C1 segment of cervical spinal cord (tissue), 14 donors: Measurements from ENCODE around the gene GABRP.
"Not testable (repeated sequence)": the region's sequence is repeated elsewhere in the genome, so short reads cannot be mapped to it uniquely, and the experiment has no call there.

Source experiments
- DNase-seq, 14 donors: peaks; one replicate each; lab custom pipeline; 2025; lab: John Stamatoyannopoulos, UW

GABRP gene, protein sequence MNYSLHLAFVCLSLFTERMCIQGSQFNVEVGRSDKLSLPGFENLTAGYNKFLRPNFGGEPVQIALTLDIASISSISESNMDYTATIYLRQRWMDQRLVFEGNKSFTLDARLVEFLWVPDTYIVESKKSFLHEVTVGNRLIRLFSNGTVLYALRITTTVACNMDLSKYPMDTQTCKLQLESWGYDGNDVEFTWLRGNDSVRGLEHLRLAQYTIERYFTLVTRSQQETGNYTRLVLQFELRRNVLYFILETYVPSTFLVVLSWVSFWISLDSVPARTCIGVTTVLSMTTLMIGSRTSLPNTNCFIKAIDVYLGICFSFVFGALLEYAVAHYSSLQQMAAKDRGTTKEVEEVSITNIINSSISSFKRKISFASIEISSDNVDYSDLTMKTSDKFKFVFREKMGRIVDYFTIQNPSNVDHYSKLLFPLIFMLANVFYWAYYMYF

DNA sequence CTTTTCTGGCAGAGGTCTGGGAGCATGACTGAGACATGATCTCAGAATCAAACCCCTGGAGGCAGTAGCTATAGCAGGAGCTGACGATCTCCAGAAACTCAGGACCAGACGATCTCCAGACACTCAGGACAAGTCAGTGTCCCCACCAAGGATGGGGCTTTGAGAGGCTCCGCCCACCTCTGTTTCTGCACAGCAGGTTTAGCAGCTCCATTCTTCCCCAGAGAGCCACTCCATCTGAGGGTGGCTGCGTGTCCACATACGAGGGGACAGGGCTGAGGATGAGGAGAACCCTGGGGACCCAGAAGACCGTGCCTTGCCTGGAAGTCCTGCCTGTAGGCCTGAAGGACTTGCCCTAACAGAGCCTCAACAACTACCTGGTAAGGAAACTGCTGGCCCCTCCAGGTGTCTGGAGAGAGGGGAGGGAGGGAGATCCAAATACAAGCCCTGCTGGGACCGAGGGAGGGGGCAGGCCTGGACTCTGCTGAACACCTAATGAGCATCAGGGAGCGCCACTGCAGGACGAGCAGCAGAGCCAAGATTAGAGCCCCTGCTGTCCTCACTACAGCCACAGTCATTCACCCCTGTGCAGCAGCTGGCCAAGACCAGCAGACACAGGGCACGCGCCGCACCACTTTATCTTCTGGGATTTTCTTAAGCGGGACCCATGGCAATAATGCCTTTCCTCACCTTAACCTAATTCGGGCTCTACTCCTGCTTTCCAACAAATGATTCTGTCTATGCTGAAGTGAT is at the start of gene GABRP:
Gene GABRP, plus strand, starts transcription at position 228 of the 750 bp plus-strand sequence. CDS start 4,891 bp downstream, outside the sequence.
- DNase-seq, result no peak

DNA sequence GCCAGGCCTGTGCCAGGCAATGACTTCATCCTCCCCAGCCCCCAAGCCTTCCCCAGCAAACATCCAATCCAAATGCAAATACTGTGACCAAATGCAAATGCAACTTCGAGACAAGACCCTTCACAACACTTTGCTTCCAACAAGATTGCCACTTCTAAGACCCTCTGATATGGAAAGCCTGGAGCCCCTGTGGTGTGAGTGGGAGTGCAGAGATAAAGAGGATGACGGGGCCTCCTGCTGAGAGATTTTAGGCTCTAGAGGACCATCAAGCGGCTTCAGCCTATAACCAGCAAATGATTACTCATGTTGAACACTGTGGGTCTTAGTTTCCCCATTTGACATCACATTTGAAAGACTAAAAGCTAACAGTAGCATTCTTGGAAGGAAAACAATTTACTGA is 46.6 kb upstream of the GABRP start:
- DNase-seq, result no peak

DNA sequence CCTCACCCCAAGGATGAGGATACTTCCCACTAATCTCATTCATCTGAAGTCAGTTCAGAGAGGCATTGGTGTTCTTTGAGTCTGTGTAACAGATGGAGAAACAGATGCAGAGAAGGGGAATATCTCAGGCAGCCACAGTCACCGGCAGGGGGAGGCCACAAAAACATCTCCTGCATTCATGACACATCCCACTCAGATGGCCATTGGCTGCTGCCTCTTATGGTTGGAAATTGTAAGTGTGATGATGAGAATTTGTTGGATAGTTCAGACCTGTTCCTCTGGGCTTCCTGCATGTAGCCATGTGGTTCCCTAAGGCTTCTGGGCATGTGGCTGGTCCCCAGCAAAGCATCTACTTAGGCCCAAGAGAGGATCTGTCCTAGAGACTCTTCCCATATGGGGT is 45.9 kb upstream of the GABRP start:
- DNase-seq, result no peak

DNA sequence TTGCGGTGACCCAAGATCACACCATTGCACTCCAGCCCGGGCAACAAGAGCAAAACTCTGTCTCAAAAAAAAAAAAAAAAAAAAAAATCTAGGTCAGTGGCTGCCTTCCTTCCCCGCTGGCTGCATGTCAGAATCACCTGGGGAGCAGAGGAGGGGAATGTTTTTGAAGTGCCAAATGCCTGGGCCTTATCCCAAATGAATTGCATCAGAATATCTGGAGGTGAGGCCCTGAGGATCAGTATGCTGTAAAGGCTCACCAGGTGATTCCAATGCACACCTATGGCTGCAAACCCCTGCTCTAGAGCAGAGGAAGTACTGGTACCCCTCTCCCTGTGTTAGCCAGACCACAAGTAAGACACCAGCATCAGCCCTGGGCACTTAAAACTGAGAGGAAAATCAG is 44.7 kb upstream of the GABRP start:
- peak in 2 of 14 donors; percentile 10 to 86 for DNase-seq

DNA sequence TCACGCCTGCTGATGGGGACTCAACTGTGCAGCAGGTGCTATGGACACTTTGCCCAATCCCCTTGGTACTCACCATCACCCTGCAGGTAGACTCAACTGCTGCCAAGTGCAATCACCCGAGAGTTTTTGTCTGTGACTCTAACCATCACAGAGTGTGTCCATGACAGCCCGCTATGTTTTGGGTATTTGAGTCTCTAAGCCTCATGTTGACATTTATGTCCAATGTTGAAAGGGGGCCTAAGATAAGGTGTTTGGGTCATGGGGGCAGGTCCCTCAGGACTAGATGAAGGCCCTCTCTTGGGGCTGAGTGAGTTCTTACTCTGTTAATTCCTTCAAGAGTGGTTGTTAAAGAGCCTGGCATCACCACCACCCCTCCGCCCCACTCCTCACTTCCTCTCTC is 44.1 kb upstream of the GABRP start:
- DNase-seq, result no peak

DNA sequence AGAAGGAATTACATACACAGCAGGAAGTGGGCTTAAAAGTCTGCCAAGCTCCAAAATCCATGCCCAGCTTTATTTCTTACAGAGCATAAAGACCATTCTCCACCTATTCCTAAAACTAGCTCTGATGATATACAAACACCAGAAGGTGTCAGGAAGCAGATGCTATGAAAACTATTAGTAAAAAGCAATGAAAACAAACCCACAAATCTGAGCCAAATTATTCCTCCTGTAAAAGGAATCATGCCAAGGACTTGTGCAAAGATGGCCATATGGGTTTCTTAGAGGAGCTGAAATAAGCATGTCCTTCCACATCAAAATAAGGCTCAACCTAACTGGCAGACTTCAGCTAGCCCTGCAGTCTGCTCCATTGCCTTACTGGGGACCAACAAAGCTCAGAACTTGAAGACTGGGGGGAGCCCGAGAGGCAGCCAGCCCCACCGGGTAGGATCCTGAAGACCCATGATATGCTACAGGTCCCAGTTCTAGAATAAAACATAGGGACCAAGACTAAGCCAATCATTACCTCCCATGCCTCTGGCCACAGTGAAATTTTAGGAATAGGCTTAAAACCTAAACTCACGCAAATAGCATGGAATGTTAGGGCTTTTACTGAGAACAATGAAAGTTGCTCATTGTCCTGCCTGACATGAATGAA is 42.8 kb upstream of the GABRP start:
- peak in 1 of 14 donors; percentile 87 for DNase-seq

DNA sequence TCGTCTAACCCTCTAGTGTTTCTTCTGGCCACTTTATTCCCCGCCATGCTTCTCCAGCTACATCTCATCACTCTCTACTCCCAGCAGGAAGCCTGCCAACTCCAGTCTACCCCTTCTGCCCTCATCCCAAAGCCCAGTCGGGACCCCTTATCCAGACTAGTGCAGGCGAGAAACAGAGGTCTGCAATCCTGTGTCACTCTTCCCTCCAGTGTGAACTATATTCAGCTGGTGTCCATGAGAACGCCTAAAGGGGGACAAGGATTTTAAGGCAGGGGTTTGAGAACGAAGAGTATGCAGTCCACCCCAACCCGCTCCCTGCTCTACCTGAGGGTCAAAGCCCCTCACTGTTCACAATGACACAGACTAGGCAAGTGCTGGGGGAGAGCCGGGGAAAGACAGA is 41.7 kb upstream of the GABRP start:
- DNase-seq, result no peak

DNA sequence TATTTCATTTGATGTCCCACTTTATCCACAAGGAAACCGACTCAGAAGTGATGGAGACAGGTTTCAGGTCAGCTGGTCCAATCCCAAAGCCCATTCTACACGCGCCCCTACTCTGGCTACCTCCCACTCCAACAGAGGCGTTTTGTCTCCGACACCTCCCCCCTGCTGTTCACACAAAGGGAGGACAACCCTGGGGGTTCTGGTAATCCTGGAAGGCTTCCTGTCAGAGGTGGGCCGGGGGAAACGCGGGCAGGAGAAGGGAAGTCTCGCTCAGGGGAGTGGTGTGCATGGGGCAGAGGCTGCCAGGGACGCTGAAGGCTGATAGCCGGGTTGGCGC is 39.7 kb upstream of the GABRP start:
- no peak for DNase-seq

DNA sequence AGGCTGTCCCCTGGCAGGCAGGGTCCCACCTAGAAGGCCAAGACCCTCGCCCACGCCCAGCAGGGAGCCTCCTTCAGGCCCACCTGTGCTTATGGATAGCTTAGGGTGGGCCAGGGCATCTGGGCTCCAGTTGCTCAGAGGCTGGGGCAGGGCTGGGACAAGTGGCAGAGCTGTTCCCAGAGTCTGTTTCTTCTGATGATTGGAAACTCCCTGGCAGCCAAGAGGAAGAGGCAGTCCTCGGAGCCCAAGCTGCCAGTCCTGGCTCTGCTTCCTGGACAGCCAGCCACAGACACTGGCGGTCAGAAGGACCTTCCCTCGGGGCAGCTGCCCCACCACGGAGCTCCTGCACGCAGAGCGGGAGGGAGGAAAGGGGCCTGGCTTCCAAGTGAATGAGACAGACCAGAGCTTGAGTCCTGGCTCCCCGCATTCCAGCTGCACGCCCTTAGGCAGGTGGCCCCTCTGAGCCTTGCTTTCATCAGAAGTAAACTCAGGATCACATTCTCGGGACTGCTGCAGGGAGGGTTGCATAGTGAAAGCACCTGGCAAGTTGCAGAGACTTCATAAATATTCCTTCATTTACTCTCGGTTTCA is 37.9 kb upstream of the GABRP start:
- DNase-seq, result peak in 1 of 14 donors; percentile 16

DNA sequence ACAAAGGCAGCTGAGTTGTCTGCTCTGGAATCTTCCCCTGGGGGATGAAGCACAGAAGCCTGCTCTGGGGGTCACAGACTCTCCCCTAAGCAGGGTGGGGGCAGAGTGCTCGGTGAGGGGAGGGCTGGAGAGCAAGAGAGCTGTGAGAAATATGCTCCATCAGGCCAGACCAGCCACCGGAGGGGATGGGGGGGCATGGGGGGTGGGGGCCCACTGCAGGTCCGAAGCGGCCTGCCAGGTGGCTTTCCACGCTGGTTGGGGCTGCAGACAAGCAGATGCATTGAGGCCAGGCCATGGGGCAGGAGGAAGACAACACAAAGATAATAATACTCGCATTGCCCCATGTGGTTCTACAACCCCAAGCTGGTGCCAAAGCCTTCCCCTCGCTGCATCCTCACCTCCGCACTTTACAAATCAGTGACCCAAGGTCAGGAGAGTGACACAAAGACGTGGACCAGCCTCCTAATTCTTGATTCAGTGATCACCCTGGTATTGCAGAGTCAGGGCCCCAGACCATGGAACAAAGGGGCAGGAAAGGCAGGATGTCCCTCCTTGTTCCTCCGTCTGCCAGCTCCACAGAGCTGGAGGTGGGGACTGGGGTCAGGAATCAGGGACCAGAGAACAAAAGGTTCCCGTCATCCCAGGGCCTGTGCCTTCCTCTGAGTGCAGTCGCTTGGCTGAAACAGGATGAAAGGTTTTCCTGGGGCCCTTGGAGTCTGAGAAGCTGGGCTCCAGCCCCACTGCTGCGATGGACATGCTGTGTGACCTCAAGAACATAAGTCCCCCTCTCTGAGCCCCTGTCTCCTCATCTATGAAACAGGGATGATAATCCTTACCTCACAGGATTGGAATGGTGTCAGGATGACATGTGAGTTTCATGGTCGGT is 37.2 kb upstream of the GABRP start:
- DNase-seq, result no peak

DNA sequence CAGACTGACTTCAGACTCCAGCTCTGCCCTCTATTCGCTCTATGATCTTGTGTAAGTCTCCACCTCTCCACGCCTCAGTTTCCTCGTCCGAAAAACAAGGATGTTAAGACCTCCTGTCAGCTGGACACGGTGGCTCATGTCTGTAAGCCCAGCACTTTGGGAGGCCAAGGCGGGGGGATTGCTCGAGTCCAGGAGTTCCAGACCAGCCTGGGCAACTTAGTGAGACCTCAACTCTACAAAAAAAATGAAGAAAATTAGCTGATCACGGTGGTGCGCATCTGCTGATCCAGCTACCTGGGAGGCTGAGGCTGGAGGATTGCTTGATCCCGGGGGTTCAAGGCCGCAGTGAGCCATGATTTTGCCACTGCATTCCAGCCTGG is 36.6 kb upstream of the GABRP start:
- no peak for DNase-seq

DNA sequence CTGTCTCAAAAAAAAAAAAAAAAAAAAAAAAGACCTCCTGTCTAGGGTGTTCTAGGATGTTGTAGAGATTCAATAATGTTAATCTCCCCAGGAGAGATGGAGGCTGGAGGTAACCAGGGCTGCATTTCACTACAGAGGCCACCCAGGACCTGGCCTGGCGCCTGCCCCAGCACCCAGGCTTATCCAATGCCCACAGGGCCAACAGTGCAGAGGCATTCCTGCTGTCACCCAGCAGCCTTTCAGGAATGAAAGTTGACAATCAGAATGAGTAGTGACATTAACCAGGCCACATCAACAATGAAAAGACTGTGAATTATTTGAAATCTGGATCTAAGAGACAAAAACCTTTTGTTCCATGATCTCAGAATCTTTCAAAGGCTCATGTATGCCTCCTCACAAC is 36.2 kb upstream of the GABRP start:
- no peak for DNase-seq

DNA sequence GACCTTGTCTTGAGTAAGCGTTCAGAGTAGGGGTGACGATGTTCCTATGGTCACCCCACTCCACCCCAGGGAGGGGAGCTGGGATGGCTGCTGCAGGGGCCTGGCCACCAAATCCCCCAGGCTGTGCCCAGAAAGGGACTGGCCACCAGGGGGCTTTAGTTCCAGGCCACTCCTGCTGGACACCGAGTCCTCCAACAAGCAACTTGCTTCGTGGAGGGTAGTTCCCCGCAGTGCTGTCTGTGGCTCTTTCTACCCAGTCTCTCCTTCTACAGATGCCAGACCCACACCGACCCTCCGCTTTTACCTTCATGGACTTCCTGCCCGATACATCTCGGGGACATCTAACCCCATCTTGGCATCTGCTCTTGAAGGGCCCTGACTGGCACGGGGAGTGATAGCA is 35.7 kb upstream of the GABRP start:
- DNase-seq, result no peak

DNA sequence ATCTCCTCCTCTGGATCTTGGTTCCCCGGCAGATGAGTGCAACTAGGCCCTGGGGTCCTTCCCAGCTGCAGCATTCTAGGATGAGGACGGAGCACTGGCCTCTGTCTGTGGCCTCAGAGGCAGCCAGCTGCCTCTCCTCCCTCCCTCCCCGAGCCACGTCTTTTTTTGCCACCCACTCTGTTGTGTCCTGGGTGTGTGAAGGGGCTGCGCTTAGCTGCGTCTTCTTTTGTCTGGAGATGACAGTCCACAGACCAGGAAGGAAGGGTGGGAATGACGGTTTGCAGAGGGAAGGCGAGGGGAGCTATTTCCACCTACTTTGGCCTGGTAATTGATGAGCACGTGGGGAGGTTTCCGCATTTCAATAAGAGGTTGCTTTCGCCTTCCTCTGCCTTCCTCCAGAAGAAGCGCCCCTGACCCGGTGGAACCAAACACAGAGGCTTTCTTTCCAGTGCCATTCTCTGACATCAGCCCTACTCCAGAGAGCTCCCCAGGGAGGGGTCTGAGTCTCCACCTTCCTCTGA is 34.5 kb upstream of the GABRP start:
- DNase-seq, result no peak

DNA sequence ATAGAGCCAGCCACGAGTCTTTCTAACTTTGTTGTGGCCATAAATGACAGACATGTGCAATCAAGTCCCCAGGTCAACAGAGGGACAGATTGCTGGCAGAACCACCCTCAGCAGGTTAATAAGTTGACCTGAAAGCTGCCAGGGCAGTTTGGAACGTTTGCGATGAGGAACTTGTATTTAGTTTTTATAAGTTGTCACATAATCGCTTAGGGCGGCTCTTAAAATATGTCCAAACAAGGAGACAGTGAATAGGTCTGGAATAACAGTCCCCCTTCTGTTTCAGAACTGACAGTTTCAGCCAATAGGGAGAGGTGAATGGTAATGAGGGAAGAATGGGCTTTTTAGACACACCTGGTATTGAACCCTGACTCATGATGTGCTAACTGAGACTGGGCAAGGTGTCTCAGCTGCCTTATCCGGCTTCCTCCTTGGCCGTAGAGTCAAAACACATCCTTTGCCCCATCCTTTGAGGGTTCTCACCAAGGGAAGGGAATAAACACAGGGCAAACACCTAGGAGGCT is 33.6 kb upstream of the GABRP start:
- DNase-seq, result no peak

DNA sequence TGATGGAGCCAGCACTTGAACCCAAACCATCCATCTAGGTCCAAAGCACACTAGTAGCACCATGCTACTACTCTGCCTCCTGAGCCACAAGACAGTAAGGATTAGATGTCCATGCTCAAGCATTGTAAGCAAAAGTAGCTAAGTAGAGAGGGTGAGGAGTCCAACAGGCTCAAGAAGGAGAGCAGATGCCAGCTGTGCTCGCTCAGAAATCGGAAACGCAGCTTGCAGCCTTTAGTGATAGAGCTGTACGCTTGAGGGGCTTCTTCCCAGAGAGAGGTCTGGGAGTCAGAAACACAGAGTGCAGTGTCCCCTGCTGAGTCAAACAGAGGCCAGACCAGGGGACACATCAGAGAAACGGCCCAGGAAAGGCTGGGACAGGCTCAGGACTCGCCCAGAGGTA is 32.7 kb upstream of the GABRP start:
- no peak for DNase-seq

DNA sequence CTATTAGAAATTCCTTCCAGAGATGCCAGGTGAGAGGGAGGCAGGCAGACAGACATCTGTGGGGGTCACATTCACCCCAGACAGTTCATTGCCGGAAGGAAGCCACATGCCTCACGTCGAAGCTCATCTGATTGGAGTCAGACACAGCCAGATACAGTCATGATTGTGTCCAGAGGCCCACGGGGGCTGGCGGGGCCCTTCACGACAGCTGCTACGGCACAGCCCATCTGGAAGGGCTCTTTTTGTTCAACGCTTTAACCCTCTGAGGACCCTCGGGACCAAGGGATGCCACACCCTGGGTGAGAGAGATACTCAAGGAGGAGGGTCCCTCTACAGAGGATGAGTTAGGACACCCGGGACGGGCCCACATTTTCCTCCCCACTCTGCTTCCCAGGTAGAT is 31.9 kb upstream of the GABRP start:
- DNase-seq, result no peak

DNA sequence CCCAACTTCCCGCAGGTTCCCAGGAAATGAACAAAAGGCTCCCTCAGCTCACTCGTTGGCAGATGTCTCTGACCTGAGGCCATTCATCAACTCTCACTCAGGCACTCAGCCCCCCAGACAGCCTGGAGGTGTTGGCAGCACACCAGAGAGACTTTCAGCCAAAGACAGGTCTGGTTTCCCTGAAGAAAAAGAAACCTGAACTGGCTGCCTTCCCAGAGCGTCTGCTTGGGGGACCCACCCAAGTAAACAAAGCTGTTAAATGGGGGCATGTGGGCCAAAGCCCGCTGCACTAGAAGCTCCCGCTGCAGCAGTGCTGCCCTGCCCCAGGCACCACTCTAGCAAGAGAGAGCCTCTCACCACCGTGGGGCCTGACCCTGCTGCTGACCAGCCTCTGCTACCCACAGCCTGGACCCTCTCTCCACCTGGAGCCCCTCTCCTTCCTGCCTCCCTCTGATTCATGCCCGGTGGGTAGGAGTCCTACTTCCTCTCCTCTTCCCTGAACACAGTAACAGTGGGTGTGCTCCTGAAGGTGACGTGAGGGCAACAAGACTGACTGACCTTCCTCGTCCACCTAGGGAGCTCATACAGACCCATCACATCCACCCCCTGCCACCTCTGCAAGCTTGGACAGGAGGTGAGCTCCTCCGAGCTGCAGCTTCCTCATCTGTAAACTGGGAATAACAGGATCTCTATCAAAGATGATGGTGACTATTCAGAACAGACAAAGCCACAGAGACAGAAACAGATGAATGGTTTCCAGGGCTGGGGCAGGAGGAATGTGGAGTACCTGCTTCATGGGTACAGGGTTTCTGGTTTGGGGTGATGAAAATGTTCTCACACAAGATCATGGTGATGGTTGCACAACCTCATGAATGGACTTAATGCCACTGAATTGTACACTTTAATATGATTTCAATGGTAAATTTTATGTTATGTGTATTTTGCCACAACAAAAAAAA is 31.0 kb upstream of the GABRP start:
- DNase-seq, result peak in 1 of 14 donors; percentile 8

DNA sequence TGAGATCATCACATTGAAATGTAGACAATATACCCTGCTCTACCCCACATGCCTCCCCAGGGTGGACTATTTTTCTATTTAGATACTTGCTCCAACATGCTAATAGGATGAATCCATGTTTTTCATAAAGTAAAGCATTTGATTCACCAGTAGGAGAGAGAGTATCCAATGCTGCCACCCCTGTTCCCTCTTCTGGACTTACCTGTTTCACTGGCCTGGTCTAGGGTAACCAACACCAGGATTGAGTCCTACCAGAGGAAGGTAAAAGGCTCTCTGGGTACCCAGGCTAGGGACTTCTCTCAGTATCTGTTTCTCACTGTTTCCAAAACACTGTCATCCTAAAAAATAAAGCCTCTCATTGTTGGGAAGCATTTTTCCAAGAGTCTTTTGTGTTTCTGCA is 30.2 kb upstream of the GABRP start:
- DNase-seq, result no peak

DNA sequence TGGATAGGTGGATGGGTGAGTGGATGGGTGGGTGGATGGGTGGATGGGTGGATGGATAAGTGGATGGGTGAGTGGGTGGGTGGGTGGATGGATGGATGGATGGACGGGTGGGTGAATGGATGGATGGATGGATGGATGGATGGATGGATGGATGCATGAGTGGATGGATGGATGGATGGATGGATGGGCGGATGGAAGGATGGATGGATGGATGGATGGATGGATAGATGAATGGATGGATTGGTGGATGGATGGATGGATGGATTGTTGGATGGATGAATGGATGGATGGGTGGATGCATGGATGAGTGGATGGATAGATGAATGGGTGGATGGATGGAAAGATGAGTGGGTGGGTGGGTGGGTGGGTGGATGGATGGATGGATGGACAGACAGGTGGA is 29.0 kb upstream of the GABRP start:
- DNase-seq, result not testable (repeated sequence)
